GM19193 (cell line): ENCODE data around the gene IGSF21.

Experiments used
- POLR2A ChIP-seq: IDR thresholded peaks from 4 replicates; pipeline ENCODE4 v1.6.1; 2011; ENCODE audit not compliant: insufficient read depth, insufficient read length; ENCODE audit errors: extremely low read depth

The IGSF21 gene

GRCh38 chr1:18144916-18145647, 37.5 kb downstream of the IGSF21 start:
- no peak for TF ChIP-seq POLR2A

- TF ChIP-seq POLR2A: no peak
Measured at GRCh38 chr1:18145851-18146618, 38.4 kb downstream of the IGSF21 start.

GRCh38 chr1:18146886-18147285, 39.3 kb downstream of the IGSF21 start:
- TF ChIP-seq POLR2A: no peak

GRCh38 chr1:18147672-18148071, 40.1 kb downstream of the IGSF21 start:
- TF ChIP-seq POLR2A: no peak

- TF ChIP-seq POLR2A: no peak
Measured at GRCh38 chr1:18148461-18148860, 40.9 kb downstream of the IGSF21 start.

GRCh38 chr1:18149027-18149641, 41.5 kb downstream of the IGSF21 start:
- TF ChIP-seq POLR2A: no peak

GRCh38 chr1:18151436-18152122, 44.0 kb downstream of the IGSF21 start:
- TF ChIP-seq POLR2A: no peak

GRCh38 chr1:18154430-18155194, 47.0 kb downstream of the IGSF21 start:
- TF ChIP-seq POLR2A: no peak

- no peak for TF ChIP-seq POLR2A
Measured at GRCh38 chr1:18155881-18156385, 48.3 kb downstream of the IGSF21 start.

- no peak for TF ChIP-seq POLR2A
Measured at GRCh38 chr1:18157352-18157751, 49.8 kb downstream of the IGSF21 start.

- TF ChIP-seq POLR2A: no peak
Measured at GRCh38 chr1:18157968-18158367, 50.4 kb downstream of the IGSF21 start.

- TF ChIP-seq POLR2A: no peak
Measured at GRCh38 chr1:18158714-18159113, 51.1 kb downstream of the IGSF21 start.

GRCh38 chr1:18160290-18160942, 52.8 kb downstream of the IGSF21 start:
- no peak for TF ChIP-seq POLR2A

- TF ChIP-seq POLR2A: no peak
Measured at GRCh38 chr1:18161690-18162089, 54.1 kb downstream of the IGSF21 start.
